ENCODE measurements around the gene UBE2E2.

UBE2E2 gene

DNA sequence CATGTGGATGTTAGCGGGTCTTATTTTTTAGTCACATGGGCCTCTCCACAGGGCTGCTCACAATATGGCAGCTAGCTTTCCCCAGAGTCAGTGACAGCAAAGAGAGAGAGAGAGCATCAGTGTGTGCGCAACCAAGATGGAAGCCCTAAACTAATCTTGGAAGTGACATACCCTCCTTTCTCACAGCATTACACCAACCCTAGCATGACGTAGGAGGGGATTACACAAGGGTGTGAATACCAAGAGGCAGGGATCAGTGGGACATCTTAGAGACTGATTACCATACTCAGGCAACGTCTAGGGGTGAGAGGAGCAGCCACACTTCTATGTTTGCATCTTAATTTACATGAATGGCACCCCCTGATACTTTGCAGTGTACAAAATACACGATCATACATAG lies 3.5 kb upstream of the UBE2E2 start:
- Histone ChIP-seq H3K9ac (ENCODE audit: low read length) (no peak overlapping the region), H3K9me3 (ENCODE audit: low read length) (no peaks in the 10 kb centered on the region), H3K4me1 (ENCODE audit: insufficient read depth, low read length) (peaks cover 11% of the 10 kb centered on the region)

DNA sequence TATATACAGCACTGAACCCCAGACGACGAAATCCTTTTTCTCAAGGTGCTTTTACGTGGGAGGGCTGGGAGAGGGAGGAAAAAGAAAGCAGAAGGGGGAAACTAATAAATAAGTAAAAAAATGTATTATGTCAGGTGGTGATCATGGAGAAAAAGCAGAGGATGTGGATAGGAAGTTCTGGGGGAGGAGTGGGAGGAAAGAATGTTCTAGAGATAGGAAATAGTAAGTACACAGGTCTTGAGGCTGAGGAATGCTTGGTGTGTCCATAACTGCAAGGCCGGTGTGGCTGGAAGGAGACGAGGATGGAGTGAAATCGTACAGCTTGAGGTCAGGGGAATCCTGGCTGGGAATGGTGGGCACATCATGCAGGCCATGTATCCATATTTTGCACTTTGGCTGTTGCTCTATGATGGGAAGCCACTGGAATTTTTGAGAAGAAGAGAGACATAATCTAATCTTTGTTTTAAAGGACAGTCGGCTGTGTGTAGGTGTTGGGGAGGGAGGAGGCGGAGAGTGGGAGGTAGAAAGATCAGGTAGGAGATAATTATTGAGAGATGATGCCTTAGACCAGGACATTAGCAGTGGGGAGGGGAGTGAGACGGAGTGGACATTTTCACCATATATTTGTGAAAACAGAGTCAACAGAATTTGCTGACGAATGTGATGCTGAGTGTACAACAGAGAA lies 1.8 kb upstream of the UBE2E2 start:
- Histone ChIP-seq H3K27me3 (ENCODE audit: control insufficient read depth in 1 of 2, insufficient read depth in 2 of 2, low read length in 2 of 2) (no peaks in the 10 kb centered on the region), H3K36me3 (ENCODE audit: insufficient read depth, low read length) (no peaks in the 10 kb centered on the region), H3K27ac (ENCODE audit: low read depth, low read length) (no peak overlapping the region), H3K4me3 (ENCODE audit: low read depth in 1 of 2, low read length in 2 of 2) (no peak overlapping the region), H3K9me3 (ENCODE audit: low read length) (no peaks in the 10 kb centered on the region), H3K9ac (ENCODE audit: low read length) (no peak overlapping the region), H3K4me1 (ENCODE audit: insufficient read depth, low read length) (peaks cover 14% of the 10 kb centered on the region)

More for the DNA sequence above, 3.5 kb upstream of the UBE2E2 start:
- H3K27me3 ChIP-seq (ENCODE audit: control insufficient read depth in 1 of 2, insufficient read depth in 2 of 2, low read length in 2 of 2) = no peaks in the 10 kb centered on the region
- H3K27ac ChIP-seq (ENCODE audit: low read depth, low read length) = no peak overlapping the region
- no peaks in the 10 kb centered on the region for H3K36me3 ChIP-seq (ENCODE audit: insufficient read depth, low read length)
- H3K4me3 ChIP-seq (ENCODE audit: low read depth in 1 of 2, low read length in 2 of 2) = no peak overlapping the region

DNA sequence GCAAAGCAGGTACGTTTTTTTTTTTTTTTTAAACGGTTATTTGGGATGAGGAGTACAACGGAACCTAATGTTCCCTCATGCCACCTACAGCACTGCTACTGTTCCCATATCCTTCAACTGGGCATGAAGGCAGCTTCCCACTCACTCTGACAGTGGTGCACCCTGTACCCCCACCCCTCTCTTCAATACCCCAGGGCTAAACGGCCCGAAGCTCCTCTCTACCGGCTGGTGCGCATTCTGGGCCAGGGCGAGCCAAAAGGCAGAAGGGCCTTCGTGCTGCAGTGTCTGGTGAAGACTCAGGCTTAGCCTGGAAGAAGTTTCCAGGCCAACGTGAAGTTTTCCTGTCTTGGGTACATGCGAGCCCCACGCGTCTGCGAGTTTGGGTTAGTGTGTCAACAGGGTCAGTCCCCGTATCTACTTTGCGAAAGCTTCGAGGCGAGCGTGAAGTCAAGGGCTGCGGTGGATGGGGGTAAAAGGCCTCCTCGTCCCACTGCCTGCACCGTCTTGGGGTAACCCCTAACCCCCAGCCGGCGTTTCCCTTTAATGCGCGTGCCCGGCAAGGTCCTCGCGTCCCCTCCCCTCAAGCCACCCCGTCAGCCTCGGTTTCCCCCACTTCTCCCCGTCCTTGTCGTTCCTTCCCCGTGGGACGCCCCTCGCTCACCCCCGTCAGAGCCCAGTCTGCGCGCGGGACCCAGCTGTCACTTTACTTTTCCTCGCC lies 765 bp upstream of the UBE2E2 start:
- no peaks in the 10 kb centered on the region for H3K36me3 ChIP-seq (ENCODE audit: insufficient read depth, low read length)
- H3K9ac ChIP-seq (ENCODE audit: low read length) = peak overlapping the region; percentile 30

DNA sequence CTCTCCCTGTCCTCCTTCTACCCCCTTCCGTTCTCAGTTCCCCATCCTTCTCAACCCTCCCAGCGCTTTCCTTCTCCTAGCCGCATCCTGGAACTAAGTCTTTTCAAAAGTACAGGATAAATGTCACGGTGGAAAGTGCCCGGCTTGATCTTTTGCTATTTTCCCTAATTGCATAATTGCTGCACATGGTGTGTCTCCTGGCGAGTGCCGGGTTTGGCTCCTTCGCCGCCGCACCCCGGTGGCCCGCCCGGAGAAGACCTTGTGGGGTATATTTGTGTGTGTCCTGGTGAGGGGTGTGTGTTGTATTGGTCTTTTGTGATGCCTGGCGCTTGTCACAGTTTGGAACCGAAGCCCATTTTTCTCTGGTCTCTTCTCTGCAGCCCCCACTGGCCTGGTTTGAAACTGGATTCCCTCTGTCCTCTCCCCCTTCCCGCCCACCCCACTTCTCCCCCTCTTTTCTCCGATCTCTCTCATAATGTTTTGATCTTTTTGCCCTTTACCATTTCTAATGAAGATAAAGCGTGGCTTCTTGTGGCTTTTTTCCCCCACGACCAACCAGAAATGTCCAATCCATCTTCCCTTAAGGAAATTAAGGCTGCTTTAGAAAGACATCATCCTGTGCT lies 692 bp downstream of the UBE2E2 start:
- Histone ChIP-seq H3K9me3 (ENCODE audit: low read length) (no peaks in the 10 kb centered on the region), H3K4me1 (ENCODE audit: insufficient read depth, low read length) (peaks cover 14% of the 10 kb centered on the region), H3K9ac (ENCODE audit: low read length) (peak overlapping the region; percentile 70), H3K27ac (ENCODE audit: low read depth, low read length) (peak overlapping the region; percentile 66), H3K36me3 (ENCODE audit: insufficient read depth, low read length) (no peaks in the 10 kb centered on the region), H3K4me3 (ENCODE audit: low read depth in 1 of 2, low read length in 2 of 2) (peak overlapping the region; percentile 87 to 96), H3K27me3 (ENCODE audit: control insufficient read depth in 1 of 2, insufficient read depth in 2 of 2, low read length in 2 of 2) (no peaks in the 10 kb centered on the region)

More for the DNA sequence above, 765 bp upstream of the UBE2E2 start:
- Histone ChIP-seq H3K4me3 (ENCODE audit: low read depth in 1 of 2, low read length in 2 of 2) (peak overlapping the region; percentile 62 to 71), H3K27me3 (ENCODE audit: control insufficient read depth in 1 of 2, insufficient read depth in 2 of 2, low read length in 2 of 2) (no peaks in the 10 kb centered on the region), H3K4me1 (ENCODE audit: insufficient read depth, low read length) (peaks cover 14% of the 10 kb centered on the region), H3K9me3 (ENCODE audit: low read length) (no peaks in the 10 kb centered on the region), H3K27ac (ENCODE audit: low read depth, low read length) (peak overlapping the region; percentile 66)

DNA sequence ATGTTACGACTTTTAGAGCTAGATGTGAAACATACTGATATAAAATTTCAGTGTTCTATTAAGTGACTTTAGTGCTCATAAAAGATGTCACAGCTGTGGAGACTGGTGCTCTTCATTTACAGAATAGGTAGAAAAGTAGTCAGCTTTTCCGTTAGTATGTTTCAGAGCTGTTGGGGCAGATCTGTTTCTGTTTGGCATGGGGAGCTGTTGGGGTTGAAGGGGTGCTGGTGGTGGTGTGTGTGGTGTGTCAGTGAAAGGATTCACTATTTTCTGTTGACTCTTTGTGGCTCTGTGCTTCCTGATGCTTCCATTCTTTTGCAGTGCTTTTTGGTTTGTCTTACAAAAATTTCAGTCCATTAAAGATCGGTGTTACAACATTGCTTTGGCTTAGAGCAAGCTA lies 3.2 kb downstream of the UBE2E2 start:
- no peaks in the 10 kb centered on the region for H3K27me3 ChIP-seq (ENCODE audit: control insufficient read depth in 1 of 2, insufficient read depth in 2 of 2, low read length in 2 of 2)
- no peak overlapping the region for H3K4me3 ChIP-seq (ENCODE audit: low read depth in 1 of 2, low read length in 2 of 2)
- H3K9me3 ChIP-seq (ENCODE audit: low read length) = no peaks in the 10 kb centered on the region
- H3K4me1 ChIP-seq (ENCODE audit: insufficient read depth, low read length) = peaks cover 14% of the 10 kb centered on the region
- H3K27ac ChIP-seq (ENCODE audit: low read depth, low read length) = no peak overlapping the region
- H3K36me3 ChIP-seq (ENCODE audit: insufficient read depth, low read length) = no peaks in the 10 kb centered on the region
- H3K9ac ChIP-seq (ENCODE audit: low read length) = no peak overlapping the region

DNA sequence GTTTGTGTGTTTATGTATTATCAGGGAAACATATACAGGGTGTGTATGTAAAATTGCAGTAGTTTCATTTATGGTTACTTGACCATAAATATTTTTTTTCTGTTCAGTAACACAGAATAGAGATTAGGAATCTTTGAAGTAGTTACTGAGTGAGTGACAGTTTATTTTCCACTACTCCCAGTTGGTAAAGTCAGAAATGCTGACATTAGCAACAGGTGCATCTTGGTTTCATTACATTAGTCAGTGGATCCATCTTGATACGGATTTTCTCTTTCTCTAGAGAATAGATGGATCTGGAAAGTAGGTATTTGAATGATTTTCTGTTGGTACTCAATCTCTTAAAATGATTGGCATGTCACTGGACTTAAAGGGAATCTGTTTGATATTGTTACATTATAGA lies 6.0 kb downstream of the UBE2E2 start:
- Histone ChIP-seq H3K9ac (ENCODE audit: low read length) (no peak overlapping the region), H3K27ac (ENCODE audit: low read depth, low read length) (no peak overlapping the region), H3K27me3 (ENCODE audit: control insufficient read depth in 1 of 2, insufficient read depth in 2 of 2, low read length in 2 of 2) (no peaks in the 10 kb centered on the region), H3K36me3 (ENCODE audit: insufficient read depth, low read length) (no peaks in the 10 kb centered on the region), H3K4me1 (ENCODE audit: insufficient read depth, low read length) (peaks cover 9% of the 10 kb centered on the region), H3K9me3 (ENCODE audit: low read length) (no peaks in the 10 kb centered on the region), H3K4me3 (ENCODE audit: low read depth in 1 of 2, low read length in 2 of 2) (no peak overlapping the region)

DNA sequence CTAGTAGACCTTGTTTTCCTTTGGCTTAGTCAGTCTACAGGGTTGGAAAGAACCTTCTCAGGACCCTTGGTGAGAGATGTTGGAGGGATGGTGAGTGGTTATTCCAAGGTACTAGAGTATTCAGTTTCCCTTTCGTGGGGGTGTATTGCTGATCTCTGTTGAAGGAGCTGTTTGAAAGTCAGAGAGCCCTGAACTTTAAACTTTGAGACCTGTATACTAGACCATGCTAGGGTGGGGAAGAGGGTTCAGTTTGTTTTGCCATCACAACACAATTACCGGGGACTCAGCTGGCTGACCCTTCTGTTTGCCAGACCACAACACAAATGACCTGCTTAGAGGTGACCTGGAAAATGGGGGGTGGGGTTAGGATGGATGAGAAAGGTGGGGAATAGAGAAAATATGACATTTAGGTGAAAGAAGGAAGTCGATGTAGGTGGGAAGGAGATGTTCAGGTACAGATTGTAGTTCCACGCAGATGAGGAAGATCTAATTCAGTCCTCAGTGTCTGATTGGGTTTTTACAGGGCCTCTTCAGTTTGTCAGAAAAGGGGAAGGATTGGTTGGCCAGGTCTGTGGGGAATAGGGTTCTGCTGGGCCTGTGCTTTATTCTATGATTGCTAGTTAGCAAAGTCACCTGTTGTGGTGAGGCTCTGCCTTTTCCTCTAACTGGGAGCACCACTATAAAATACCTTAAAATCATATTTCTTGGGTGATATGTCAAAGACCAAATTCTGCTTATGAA lies 6.8 kb downstream of the UBE2E2 start:
- Histone ChIP-seq H3K4me3 (ENCODE audit: low read depth in 1 of 2, low read length in 2 of 2) (no peak overlapping the region), H3K9ac (ENCODE audit: low read length) (no peak overlapping the region), H3K9me3 (ENCODE audit: low read length) (no peaks in the 10 kb centered on the region), H3K27ac (ENCODE audit: low read depth, low read length) (no peak overlapping the region), H3K27me3 (ENCODE audit: control insufficient read depth in 1 of 2, insufficient read depth in 2 of 2, low read length in 2 of 2) (no peaks in the 10 kb centered on the region), H3K36me3 (ENCODE audit: insufficient read depth, low read length) (no peaks in the 10 kb centered on the region), H3K4me1 (ENCODE audit: insufficient read depth, low read length) (peaks cover under 1% of the 10 kb centered on the region)

DNA sequence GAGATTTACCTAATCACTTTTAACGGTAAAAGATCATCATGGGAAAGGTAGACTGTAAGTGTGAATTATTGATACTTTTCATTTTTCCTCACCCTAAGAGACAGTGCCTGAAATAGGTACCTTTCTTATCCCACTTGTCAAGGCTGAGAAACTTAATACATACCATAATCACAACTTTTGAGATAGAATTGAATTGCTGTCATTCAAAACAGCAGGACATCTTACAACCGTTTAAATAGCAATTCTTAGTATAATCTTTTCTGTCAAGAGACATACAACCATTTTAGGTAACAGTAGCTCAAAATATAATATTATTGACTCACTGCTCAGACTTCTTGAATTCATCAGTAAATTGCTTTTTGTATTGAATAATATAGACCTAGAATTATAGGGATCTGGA lies 10.7 kb downstream of the UBE2E2 start:
- peaks cover 18% of the 10 kb centered on the region for H3K4me1 ChIP-seq (ENCODE audit: insufficient read depth, low read length)
- H3K4me3 ChIP-seq (ENCODE audit: low read depth in 1 of 2, low read length in 2 of 2) = no peak overlapping the region
- no peaks in the 10 kb centered on the region for H3K36me3 ChIP-seq (ENCODE audit: insufficient read depth, low read length)
- H3K9ac ChIP-seq (ENCODE audit: low read length) = no peak overlapping the region
- no peaks in the 10 kb centered on the region for H3K27me3 ChIP-seq (ENCODE audit: control insufficient read depth in 1 of 2, insufficient read depth in 2 of 2, low read length in 2 of 2)
- no peak overlapping the region for H3K27ac ChIP-seq (ENCODE audit: low read depth, low read length)
- H3K9me3 ChIP-seq (ENCODE audit: low read length) = no peaks in the 10 kb centered on the region

DNA sequence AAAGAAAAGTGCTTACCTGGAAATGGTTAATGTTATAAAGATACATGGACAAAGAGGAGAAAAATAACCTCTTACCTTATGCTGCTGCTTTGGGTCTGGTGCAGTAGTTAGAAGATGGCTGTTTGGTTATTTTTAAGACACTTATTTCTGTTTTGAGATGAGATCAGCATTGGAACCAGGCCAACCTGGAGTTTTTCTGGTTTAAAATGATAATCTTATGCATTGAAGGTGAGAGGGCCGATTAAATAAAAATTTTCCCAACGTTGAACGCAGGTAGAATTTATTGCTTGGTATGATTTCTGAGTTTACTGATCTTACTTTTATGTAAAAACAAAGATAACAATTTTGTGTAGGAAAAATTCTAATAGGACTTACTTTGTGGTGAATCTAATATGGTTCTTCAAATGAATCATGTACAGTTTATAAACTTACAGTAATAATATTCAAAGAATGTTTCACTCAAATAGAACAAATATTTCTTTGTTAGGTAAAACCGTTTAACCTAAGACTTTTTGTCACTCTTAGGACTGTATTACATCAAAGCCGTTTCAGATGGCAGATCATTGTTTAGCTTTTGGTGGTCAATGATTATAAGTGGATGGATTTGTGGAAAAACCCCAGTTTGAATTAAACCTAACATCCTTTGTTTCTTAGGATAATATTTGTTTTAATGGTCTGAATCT lies 14.9 kb downstream of the UBE2E2 start:
- Histone ChIP-seq H3K27ac (ENCODE audit: low read depth, low read length) (no peak overlapping the region), H3K4me3 (ENCODE audit: low read depth in 1 of 2, low read length in 2 of 2) (no peak overlapping the region), H3K36me3 (ENCODE audit: insufficient read depth, low read length) (no peaks in the 10 kb centered on the region), H3K27me3 (ENCODE audit: control insufficient read depth in 1 of 2, insufficient read depth in 2 of 2, low read length in 2 of 2) (no peaks in the 10 kb centered on the region), H3K9ac (ENCODE audit: low read length) (no peak overlapping the region), H3K4me1 (ENCODE audit: insufficient read depth, low read length) (peaks cover 32% of the 10 kb centered on the region), H3K9me3 (ENCODE audit: low read length) (no peaks in the 10 kb centered on the region)

DNA sequence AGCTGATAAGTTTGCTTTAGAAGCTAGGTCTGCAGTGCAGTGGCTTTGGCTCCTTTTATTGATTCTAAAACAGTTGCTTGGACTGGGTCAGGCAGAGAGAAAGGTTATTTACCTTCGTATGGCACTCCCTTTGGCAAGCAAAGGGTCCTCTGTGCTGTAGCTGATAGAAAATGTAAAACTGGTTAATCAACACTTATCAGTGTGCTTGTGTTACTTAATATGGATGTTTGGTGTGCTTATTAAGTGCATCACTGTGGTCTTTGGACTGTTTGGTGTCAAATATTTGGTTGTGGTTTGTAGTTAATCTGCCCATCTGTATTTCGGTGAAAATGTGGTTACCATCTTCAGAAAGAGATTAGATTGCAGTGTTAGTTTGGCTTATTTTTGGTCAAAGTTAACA lies 16.0 kb downstream of the UBE2E2 start:
- Histone ChIP-seq H3K27me3 (ENCODE audit: control insufficient read depth in 1 of 2, insufficient read depth in 2 of 2, low read length in 2 of 2) (no peaks in the 10 kb centered on the region), H3K4me1 (ENCODE audit: insufficient read depth, low read length) (peaks cover 32% of the 10 kb centered on the region), H3K36me3 (ENCODE audit: insufficient read depth, low read length) (no peaks in the 10 kb centered on the region), H3K9me3 (ENCODE audit: low read length) (no peaks in the 10 kb centered on the region), H3K4me3 (ENCODE audit: low read depth in 1 of 2, low read length in 2 of 2) (no peak overlapping the region), H3K27ac (ENCODE audit: low read depth, low read length) (no peak overlapping the region), H3K9ac (ENCODE audit: low read length) (no peak overlapping the region)

DNA sequence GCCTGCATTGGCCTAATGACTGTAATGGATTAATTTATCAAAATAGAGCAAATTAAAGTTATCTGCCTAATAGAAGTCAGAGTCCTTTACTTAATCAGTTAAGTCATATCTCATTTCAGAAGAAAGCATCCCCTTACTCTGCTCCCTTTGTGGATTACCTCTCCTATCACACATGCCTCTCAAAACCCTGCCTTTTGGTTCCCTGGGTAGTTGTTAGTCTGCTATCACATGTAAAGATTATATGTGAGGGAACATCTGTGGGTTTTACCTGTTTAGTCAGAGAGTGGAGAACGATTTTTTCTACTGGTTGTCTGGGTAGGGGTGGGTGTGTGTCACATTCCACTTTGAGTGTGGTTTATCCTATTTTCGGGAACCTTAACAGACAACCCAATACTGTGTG lies 16.4 kb downstream of the UBE2E2 start:
- H3K9me3 ChIP-seq (ENCODE audit: low read length) = no peaks in the 10 kb centered on the region
- H3K9ac ChIP-seq (ENCODE audit: low read length) = no peak overlapping the region
- H3K4me1 ChIP-seq (ENCODE audit: insufficient read depth, low read length) = peaks cover 32% of the 10 kb centered on the region
- no peaks in the 10 kb centered on the region for H3K27me3 ChIP-seq (ENCODE audit: control insufficient read depth in 1 of 2, insufficient read depth in 2 of 2, low read length in 2 of 2)
- no peak overlapping the region for H3K4me3 ChIP-seq (ENCODE audit: low read depth in 1 of 2, low read length in 2 of 2)
- H3K27ac ChIP-seq (ENCODE audit: low read depth, low read length) = no peak overlapping the region
- H3K36me3 ChIP-seq (ENCODE audit: insufficient read depth, low read length) = no peaks in the 10 kb centered on the region

Measured in muscle layer of colon (tissue), 2 donors.